ENCODE data around the gene KRTAP10-10.
A peak's percentile ranks its signal among the peaks of the same experiment; 100 is the strongest.
"Not testable (repeated sequence)": the region's sequence is repeated elsewhere in the genome, so short reads cannot be mapped to it uniquely, and the experiment has no call there.

Gene KRTAP10-10

GRCh38 chr21:44637018-44637850, at the start of gene KRTAP10-10:
TSS of gene KRTAP10-10 (plus strand) at chr21:44637356. CDS start at chr21:44637418, 62 bp downstream.
- DNase-seq = peak; percentile 1 to 5

GRCh38 chr21:44589094-44589493, 48.1 kb upstream of the KRTAP10-10 start:
- no peak for DNase-seq

- DNase-seq = peak in 1 of 2 experiments; percentile 5
These were observed 47.4 kb upstream of the KRTAP10-10 start for GRCh38 chr21:44589586-44590305.

GRCh38 chr21:44590311-44590721, 46.8 kb upstream of the KRTAP10-10 start:
- no peak for DNase-seq

- peak in 1 of 2 experiments; percentile 3 for DNase-seq
These were observed 46.0 kb upstream of the KRTAP10-10 start for GRCh38 chr21:44590897-44591800.

GRCh38 chr21:44591801-44592130, 45.4 kb upstream of the KRTAP10-10 start:
- DNase-seq = peak in 1 of 2 experiments; percentile 1

- DNase-seq = peak in 1 of 2 experiments; percentile 12
These were observed 44.5 kb upstream of the KRTAP10-10 start, which contains the start of gene KRTAP10-6 for GRCh38 chr21:44592446-44593311. TSS of gene KRTAP10-6 (minus strand) at chr21:44592505. CDS start at chr21:44592484, 21 bp downstream.

GRCh38 chr21:44593598-44594405, 43.4 kb upstream of the KRTAP10-10 start:
- DNase-seq = peak in 1 of 2 experiments; percentile 2

- DNase-seq = no peak
These were observed 42.7 kb upstream of the KRTAP10-10 start for GRCh38 chr21:44594406-44594916.

GRCh38 chr21:44595524-44595923, 41.6 kb upstream of the KRTAP10-10 start:
- DNase-seq = no peak

- no peak for DNase-seq
These were observed 41.0 kb upstream of the KRTAP10-10 start for GRCh38 chr21:44596068-44596725.

- no peak for DNase-seq
These were observed 39.1 kb upstream of the KRTAP10-10 start for GRCh38 chr21:44598061-44598460.

GRCh38 chr21:44599264-44600029, 37.7 kb upstream of the KRTAP10-10 start:
- no peak for DNase-seq

GRCh38 chr21:44600118-44600978, 36.8 kb upstream of the KRTAP10-10 start, which contains the start of gene KRTAP10-7:
TSS of gene KRTAP10-7 (plus strand) at chr21:44600597. CDS start at chr21:44600622, 25 bp downstream.
- not testable (repeated sequence) for DNase-seq

- DNase-seq = not testable (repeated sequence)
These were observed 36.1 kb upstream of the KRTAP10-10 start for GRCh38 chr21:44601091-44601490.

GRCh38 chr21:44601596-44602462, 35.3 kb upstream of the KRTAP10-10 start:
- no peak for DNase-seq

- no peak for DNase-seq
These were observed 34.7 kb upstream of the KRTAP10-10 start for GRCh38 chr21:44602463-44602850.

Data from activated T-cell treated with anti-CD3 and anti-CD28 coated beads, Interleukin-2, amount 50 U/mL, for 48 hours (primary cell).